Cardiac septum (tissue), 1 donor: ENCODE data around the gene TRIM74. TPM values are rescaled to one million over a fixed set of nuclear protein-coding genes. Genes with fewer than 3 reads are reported as not detected.
"Not testable (repeated sequence)": the region's sequence is repeated elsewhere in the genome, so short reads cannot be mapped to it uniquely, and the experiment has no call there.

Source experiments
- DNase-seq: peaks from one replicate; pipeline ENCODE4 v3.0.0-alpha.2; 2020; ENCODE audit warnings: low spot score
- intact Hi-C: fragments of 100-400 bp; cut with DNase I; formaldehyde crosslinking; loops from one replicate; pipeline ENCODE4 v1.14.0; 2022
- total RNA-seq: library from RNA; stranded (reverse); fragmentation: NEBNext Ultra II Directional; extraction: Animal tissue kit (Norgen Biotek cat#: 25700); gene quantifications from one replicate; pipeline ENCODE4 v1.2.1, GENCODE V29; 2021
- donor health status: DM: no; HTN: no; CAD: no.

TRIM74 gene
- total RNA-seq, 1 donor from 2014 or later, result 0.78 TPM

GRCh38 chr7:72960626-72961345, 8.5 kb downstream of the TRIM74 start:
- DNase-seq, intact Hi-C loops: not testable (repeated sequence)

DNA sequence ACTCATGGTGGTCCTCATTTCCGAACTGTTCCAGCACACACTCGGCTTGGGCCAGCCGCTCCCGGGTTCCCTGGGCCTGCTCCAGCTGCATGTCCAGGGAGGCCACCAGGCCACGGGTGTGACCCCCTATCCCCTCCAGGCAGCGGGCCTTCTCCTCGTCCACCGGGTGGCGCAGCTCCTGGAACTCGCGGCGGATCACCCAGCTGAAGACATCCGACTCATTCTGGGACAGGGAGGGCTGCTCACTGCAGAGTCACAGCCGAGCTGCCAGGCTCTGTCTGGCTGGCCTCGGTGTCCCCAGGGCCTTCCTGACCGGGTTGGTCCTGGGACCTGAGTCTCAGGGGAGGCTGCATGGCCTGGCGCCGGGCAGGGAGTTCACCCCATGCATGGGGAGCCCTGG, 9.2 kb downstream of the TRIM74 start:
- DNase-seq, intact Hi-C loops: not testable (repeated sequence)

- DNase-seq, intact Hi-C loops: not testable (repeated sequence)
These were observed 14.6 kb downstream of the TRIM74 start for GRCh38 chr7:72954563-72955198.

DNA sequence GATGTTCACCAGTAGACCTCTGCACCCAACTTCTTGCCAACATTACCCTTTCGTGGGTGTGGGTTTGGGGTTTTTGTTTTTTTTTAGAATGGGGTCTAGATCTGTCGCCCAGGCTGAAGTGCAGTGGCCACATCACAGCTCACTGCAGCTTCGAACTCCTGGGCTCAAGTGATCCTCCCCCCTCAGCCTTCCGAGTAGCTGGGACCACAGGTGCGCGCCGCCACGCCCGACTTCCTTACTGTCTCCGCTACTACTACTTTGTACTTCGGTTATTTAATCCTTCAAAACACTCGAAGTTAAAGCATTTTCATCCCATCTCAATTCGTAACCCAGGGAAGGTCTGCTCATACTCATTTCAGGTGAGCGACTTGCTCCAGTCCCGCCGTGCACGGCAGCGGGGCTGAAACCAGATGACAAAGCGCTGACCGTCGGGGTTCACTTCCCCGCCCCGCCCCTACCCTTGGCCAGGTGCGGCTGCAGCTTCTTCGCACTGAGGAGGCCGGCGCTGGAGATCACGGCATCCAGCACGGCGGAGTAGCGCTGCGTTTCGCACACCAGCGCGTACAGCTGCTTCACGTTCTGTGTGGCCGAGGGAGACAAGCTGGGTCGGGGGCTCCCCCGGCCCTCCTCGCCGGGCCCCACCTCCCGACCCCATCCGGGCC, 15.2 kb downstream of the TRIM74 start:
- intact Hi-C loops, DNase-seq: not testable (repeated sequence)

- intact Hi-C loops, DNase-seq: not testable (repeated sequence)
These were observed 18.8 kb downstream of the TRIM74 start for GRCh38 chr7:72950432-72950831.

DNA sequence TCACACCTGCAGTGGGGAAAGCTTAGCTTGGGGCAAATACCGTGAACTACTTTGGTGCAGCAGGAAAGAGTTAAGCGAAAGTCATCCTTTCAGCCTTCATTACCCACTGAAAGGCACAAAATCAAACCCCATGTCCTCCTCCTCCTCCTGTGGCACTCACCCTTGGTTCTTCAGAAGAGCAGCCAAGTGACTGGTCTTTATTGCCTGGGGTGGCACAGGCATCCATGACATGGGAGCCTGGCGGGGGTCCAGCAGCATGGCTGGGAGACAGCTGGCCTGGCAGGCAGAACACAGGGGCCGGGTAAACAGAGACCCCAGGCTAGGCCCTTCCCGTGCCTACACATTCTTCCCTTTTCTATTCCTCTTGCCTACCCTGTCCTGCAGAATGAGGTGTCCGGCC, 19.6 kb downstream of the TRIM74 start:
- intact Hi-C loops, DNase-seq: not testable (repeated sequence)

GRCh38 chr7:72949276-72949675, 20.0 kb downstream of the TRIM74 start:
- DNase-seq, intact Hi-C loops: not testable (repeated sequence)

DNA sequence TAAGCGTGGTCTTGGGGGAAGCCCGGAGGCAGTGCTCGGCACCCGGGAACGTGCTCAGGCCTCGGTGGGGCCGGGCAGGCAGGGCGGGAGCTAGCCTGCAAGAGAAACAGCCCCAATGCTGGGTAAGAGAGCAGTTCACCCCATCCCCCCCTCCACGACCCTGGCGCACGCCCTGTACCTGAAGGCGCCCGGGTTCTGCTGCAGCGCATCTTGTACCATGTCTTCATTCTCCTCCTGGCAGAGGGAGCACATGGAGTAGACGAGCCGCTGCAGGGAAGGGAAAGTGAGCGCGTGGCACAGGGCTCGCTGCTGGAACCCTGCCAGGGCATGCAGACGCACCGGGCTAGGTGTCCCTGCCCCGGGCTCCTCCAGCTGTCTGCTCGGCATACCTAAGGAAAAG, 20.6 kb downstream of the TRIM74 start:
- DNase-seq, intact Hi-C loops: not testable (repeated sequence)

- intact Hi-C loops, result not testable (repeated sequence)
These were observed 23.0 kb downstream of the TRIM74 start for GRCh38 chr7:72946130-72946745.

DNA sequence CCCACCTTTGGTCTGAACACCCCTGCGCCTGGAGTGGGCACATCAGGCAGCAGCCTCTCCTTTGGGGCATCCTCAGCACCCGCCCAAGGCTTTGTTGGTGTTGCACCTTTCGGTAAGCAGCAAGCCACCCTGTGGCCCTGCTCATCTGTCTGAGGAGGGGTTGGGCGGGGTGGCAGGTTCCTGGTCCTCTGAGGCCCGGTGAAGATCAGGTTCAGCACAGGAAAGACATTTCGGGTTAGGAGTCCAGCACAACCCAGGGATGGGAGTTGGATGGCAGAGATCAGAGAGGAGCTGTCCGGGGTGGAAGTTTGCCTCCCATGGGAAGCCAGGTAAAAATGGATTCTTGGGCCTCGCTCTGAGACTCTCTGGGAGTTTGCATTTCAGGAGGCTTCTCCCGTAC, 23.7 kb downstream of the TRIM74 start:
- intact Hi-C loops, DNase-seq: not testable (repeated sequence)

More at GRCh38 chr7:72946130-72946745, 23.0 kb downstream of the TRIM74 start:
- DNase-seq, result not testable (repeated sequence)

GRCh38 chr7:72944937-72945336, 24.3 kb downstream of the TRIM74 start:
- intact Hi-C loops, DNase-seq: not testable (repeated sequence)

DNA sequence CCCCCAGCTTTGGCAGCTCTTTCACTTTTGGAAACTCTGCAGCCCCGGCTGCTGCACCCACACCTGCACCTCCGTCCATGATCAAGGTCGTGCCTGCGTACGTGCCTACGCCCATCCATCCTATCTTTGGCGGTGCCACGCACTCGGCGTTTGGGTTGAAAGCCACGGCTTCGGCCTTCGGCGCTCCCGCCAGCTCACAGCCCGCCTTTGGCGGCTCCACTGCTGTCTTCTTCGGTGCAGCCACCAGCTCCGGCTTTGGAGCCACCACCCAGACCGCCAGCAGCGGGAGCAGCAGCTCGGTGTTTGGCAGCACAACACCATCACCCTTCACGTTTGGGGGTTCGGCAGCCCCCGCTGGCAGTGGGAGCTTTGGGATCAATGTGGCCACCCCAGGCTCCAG, 26.3 kb downstream of the TRIM74 start:
- DNase-seq, intact Hi-C loops: not testable (repeated sequence)

DNA sequence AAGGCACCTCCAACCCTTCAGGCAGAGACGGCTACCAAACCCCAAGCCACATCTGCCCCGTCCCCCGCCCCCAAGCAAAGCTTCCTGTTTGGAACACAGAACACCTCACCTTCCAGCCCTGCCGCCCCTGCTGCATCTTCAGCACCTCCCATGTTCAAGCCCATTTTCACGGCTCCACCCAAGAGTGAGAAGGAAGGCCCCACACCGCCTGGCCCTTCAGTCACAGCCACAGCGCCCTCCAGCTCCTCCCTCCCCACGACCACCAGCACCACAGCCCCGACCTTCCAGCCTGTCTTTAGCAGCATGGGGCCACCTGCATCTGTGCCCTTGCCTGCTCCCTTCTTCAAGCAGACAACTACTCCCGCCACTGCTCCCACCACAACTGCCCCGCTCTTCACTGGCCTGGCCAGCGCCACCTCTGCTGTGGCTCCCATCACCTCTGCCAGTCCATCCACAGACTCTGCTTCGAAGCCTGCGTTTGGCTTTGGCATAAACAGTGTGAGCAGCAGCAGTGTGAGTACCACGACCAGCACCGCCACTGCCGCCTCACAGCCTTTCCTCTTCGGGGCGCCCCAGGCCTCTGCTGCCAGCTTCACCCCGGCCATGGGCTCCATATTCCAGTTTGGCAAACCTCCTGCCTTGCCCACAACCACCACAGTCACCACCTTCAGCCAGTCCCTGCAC, 27.1 kb downstream of the TRIM74 start:
- DNase-seq, intact Hi-C loops: not testable (repeated sequence)

DNA sequence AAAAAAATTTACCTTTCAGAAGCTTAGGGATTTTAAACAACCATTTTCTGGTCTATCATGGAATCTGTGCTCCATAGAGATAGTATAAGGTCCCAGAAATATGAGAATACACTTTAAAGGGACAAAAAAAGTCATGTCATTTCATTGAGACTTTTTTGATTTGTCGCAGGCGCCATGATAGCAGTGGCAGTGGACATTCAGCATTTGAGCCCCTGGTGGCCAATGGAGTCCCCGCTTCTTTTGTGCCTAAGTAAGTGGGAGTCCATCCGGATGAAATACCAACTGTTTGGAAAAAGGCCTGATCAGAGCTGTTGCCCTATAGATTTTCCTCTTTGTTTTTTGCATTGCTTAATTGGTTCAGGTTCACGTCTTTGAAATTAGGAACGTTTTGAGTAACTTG, 41.0 kb downstream of the TRIM74 start:
- intact Hi-C loops, result loop anchor here (5.0 kb wide), 1 partner anchor 524 kb away; no protein-coding TSS in a partner anchor
- not testable (repeated sequence) for DNase-seq

DNA sequence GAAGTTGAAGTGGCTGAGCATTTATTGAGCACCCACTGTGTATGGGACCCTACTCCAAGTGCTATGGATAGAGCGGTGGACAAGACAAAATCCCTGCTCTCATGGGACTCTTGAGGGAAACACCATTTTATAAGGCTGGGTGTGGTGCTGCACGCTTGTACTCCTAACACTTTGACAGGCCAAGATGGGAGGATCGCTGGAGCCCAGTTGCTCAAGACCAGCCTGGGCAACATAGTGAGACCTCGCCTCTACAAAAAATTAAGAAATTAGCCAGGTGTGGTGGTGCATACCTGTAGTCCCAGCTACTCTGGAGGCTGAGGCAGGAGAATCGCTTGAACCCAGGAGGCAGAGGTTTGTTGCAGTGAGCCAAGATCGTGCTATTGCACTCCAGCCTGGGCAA, 41.5 kb downstream of the TRIM74 start:
- intact Hi-C loops, result loop anchor here (5.0 kb wide), 1 partner anchor 525 kb away; no protein-coding TSS in a partner anchor
- not testable (repeated sequence) for DNase-seq

DNA sequence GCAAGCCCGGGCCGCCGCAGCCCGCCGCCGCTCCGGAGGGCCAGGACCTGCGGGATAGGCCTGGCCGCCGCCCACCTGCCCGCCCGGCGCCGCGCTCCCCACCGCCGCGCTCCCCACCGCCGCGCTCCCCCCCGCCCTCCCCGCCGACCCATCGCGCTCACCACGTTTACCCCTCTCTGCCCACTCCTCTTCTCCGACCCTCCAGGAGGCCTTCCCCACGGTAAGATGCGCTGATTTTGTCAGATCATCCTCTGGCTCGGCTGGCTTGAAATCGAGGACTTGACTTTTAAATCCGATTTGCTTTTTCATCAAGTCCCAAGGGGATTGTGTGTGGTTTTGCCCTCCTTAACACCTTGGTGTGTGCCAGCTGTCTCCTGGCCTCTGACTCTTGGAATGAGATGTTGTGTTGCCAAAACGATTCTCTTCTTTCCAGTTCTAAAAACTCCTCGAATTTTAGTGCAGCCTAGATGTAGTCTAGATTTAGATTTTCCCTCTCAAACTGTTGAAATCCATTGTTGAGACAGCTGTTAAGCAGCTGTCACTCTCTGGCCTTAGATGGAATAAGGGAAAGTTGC, 43.6 kb downstream of the TRIM74 start:
- DNase-seq, result no peak
- intact Hi-C loops, result loop anchor here (5.0 kb wide), 1 partner anchor 527 kb away; no protein-coding TSS in a partner anchor

GRCh38 chr7:72924733-72925545, 44.3 kb downstream of the TRIM74 start, which contains the start of gene POM121:
Gene POM121 (plus strand): TSS chr7:72925095. CDS start chr7:72925122, 27 bp downstream.
- intact Hi-C loops, result loop anchor here (5.0 kb wide), 1 partner anchor 527 kb away; no protein-coding TSS in a partner anchor
- DNase-seq, result peak; percentile 91

- intact Hi-C loops, result no loop called here
- no peak for DNase-seq
These were observed 44.9 kb downstream of the TRIM74 start for GRCh38 chr7:72924386-72924732.
